IPS-18a (cell line): Measurements from ENCODE around the gene SREBF1.

Experiments used
- H3K27ac ChIP-seq: one replicate; pipeline ENCODE4 v1.5.1; 2013; ENCODE audit warnings: low read length
- H3K27me3 ChIP-seq: one replicate; pipeline ENCODE4 v1.6.1; 2013; ENCODE audit warnings: mild to moderate bottlenecking, low read length; ENCODE audit not compliant: control insufficient read depth, insufficient read depth
- H3K36me3 ChIP-seq: one replicate; pipeline ENCODE4 v1.6.1; 2013; ENCODE audit warnings: low read depth, low read length; ENCODE audit not compliant: control insufficient read depth
- H3K4me1 ChIP-seq: one replicate; pipeline ENCODE4 v1.6.1; 2013; ENCODE audit warnings: low read depth, low read length; ENCODE audit not compliant: control insufficient read depth
- H3K4me3 ChIP-seq: one replicate; pipeline ENCODE4 v1.5.1; 2013; ENCODE audit warnings: low read length
- H3K9ac ChIP-seq: one replicate; pipeline ENCODE4 v1.6.1; 2013; ENCODE audit warnings: mild to moderate bottlenecking, low read length, moderate library complexity
- H3K9me3 ChIP-seq: one replicate; pipeline ENCODE4 v1.6.1; 2013; ENCODE audit warnings: low read depth, low read length; ENCODE audit not compliant: control insufficient read depth

Gene SREBF1

DNA sequence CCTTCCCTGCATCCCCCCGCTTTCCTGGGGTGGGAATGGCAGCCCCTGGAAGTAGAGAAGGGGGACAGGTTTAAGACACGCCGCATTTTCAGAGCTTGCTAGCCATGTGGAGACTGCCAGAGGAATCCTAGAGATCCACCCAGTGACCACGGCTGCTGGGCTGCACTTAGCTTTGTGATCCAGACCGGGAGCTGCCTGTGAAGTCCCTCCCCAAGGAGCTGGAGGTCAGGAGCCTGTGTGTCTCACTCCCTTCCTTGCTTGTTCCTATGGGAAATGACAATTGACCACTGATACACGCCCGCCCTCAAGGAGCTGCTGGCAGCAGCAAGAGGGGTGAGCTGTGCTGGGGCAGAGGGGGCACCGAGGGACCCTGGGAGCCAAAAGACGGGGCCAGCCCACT, 73.7 kb downstream of the SREBF1 start:
- Histone ChIP-seq H3K27me3 (no peaks in the 10 kb centered on the region), H3K4me1 (peaks cover 5% of the 10 kb centered on the region), H3K27ac (no peak overlapping the region), H3K9ac (no peak overlapping the region), H3K36me3 (no peaks in the 10 kb centered on the region), H3K9me3 (no peaks in the 10 kb centered on the region), H3K4me3 (no peak overlapping the region)

DNA sequence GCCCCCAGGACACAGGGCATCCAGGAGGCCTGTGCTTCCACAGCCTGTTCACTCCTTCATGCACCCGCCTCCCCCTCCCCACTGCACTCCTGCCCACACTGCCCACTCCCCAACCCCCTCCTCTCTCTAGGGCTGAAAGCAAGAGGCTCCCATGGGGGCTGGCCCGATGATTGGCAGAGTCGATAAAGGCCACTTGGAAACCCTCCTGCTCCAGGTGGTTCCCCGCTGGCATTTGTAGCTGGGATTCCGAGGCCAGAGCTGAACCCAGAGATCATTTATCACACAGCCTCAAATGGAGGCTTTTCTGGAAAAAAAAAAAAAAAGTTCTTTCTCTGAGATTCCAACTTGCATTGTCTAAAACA, 74.1 kb downstream of the SREBF1 start:
- H3K9ac ChIP-seq: no peak overlapping the region
- no peaks in the 10 kb centered on the region for H3K9me3 ChIP-seq
- H3K27ac ChIP-seq: no peak overlapping the region
- peaks cover 5% of the 10 kb centered on the region for H3K4me1 ChIP-seq
- no peaks in the 10 kb centered on the region for H3K27me3 ChIP-seq
- H3K36me3 ChIP-seq: no peaks in the 10 kb centered on the region
- H3K4me3 ChIP-seq: no peak overlapping the region
